Neural cell (in vitro differentiated cells): ENCODE measurements around the gene SLC45A1. TPM values are rescaled to one million over a fixed set of nuclear protein-coding genes. Genes with fewer than 3 reads are reported as not detected.

ENCODE experiments used
- H2AFZ ChIP-seq: fragments of 200-600, 300-800 bp; sonication (generic), shearing (Covaris generic); 2 replicates; pipeline ENCODE4 v1.6.0; 2014; ENCODE audit warnings: low read depth, mild to moderate bottlenecking, antibody characterized with exemption, low read length, moderate library complexity
- H3F3A ChIP-seq: fragments of 200-600 bp; shearing (Covaris generic); 2 replicates; pipeline ENCODE4 v1.6.1; 2016; ENCODE audit warnings: mild to moderate bottlenecking, moderate library complexity, mixed read lengths, antibody characterized with exemption, low read length; ENCODE audit not compliant: insufficient read depth, poor library complexity, severe bottlenecking
- H3K27ac ChIP-seq: fragments of 200-600, 300-800 bp; sonication (generic), shearing (Covaris generic); 2 replicates; pipeline ENCODE4 v1.5.1; 2014; ENCODE audit warnings: mild to moderate bottlenecking, low read length, moderate library complexity
- H3K27me3 ChIP-seq: fragments of 300-800, 200-600 bp; sonication (generic), shearing (Covaris generic); 2 replicates; pipeline ENCODE4 v1.6.0; 2014; ENCODE audit warnings: mild to moderate bottlenecking, low read depth, low read length, moderate library complexity; ENCODE audit not compliant: insufficient read depth
- H3K36me3 ChIP-seq: fragments of 300-800, 200-600 bp; sonication (generic), shearing (Covaris generic); 2 replicates; pipeline ENCODE4 v1.5.1; 2014; ENCODE audit warnings: mild to moderate bottlenecking, antibody characterized with exemption, low read length, moderate library complexity; ENCODE audit not compliant: insufficient read depth
- H3K4me2 ChIP-seq: fragments of 300-800, 200-600 bp; sonication (generic), shearing (Covaris generic); 2 replicates; pipeline ENCODE4 v1.6.0; 2014; ENCODE audit warnings: mild to moderate bottlenecking, low read length
- H3K4me3 ChIP-seq: fragments of 300-800, 200-600 bp; sonication (generic), shearing (Covaris generic); 2 replicates; pipeline ENCODE4 v1.5.1; 2014; ENCODE audit warnings: mild to moderate bottlenecking, low read length, moderate library complexity
- H3K79me2 ChIP-seq: fragments of 200-600 bp; shearing (Covaris generic); replicated peaks from 2 replicates; pipeline ENCODE4 v1.6.0; 2014; ENCODE audit warnings: mild to moderate bottlenecking, low read length, moderate library complexity; ENCODE audit not compliant: insufficient read depth
- H3K9ac ChIP-seq: fragments of 300-800, 200-600 bp; sonication (generic), shearing (Covaris generic); 2 replicates; pipeline ENCODE4 v1.6.1; 2016; ENCODE audit warnings: mild to moderate bottlenecking, low read length, mixed read lengths
- H3K9me2 ChIP-seq: fragments of 200-600 bp; shearing (Covaris generic); 2 replicates; pipeline ENCODE4 v1.6.1; 2016; ENCODE audit warnings: mild to moderate bottlenecking, low read length, mixed read lengths; ENCODE audit not compliant: insufficient read depth
- H3K9me3 ChIP-seq: fragments of 200-600, 300-800 bp; sonication (generic), shearing (Covaris generic); 2 replicates; pipeline ENCODE4 v1.6.1; 2016; ENCODE audit warnings: mild to moderate bottlenecking, mixed run types, low read length, moderate library complexity, mixed read lengths
- H4K20me1 ChIP-seq: fragments of 200-600 bp; shearing (Covaris generic); 2 replicates; pipeline ENCODE4 v1.6.1; 2016; ENCODE audit warnings: mild to moderate bottlenecking, mixed run types; ENCODE audit not compliant: insufficient read depth
- CTCF ChIP-seq: fragments of 450-650 bp; IDR thresholded peaks from 2 replicates; pipeline ENCODE4 v1.5.1; 2014; ENCODE audit warnings: antibody characterized with exemption, mild to moderate bottlenecking, moderate library complexity; ENCODE audit not compliant: poor library complexity, severe bottlenecking
- EP300 ChIP-seq: fragments of 450-650 bp; conservative IDR thresholded peaks from 2 replicates; pipeline ENCODE4 v1.6.1; 2014; ENCODE audit warnings: antibody characterized with exemption, mild to moderate bottlenecking, moderate library complexity; ENCODE audit not compliant: poor library complexity, severe bottlenecking
- EZH2 ChIP-seq: fragments of 200-600, 300-800 bp; shearing (Covaris generic), sonication (generic); IDR thresholded peaks from 2 replicates; pipeline ENCODE4 v1.6.1; 2014; ENCODE audit warnings: antibody characterized with exemption, low read length, borderline replicate concordance, mild to moderate bottlenecking; ENCODE audit not compliant: insufficient read depth, poor library complexity, severe bottlenecking
- MXI1 ChIP-seq: fragments of 450-650 bp; conservative IDR thresholded peaks from 2 replicates; pipeline ENCODE4 v1.6.1; 2014; ENCODE audit warnings: antibody characterized with exemption, mild to moderate bottlenecking; ENCODE audit not compliant: poor library complexity, severe bottlenecking
- POLR2AphosphoS5 ChIP-seq: IDR thresholded peaks from 2 replicates; pipeline ENCODE4 v1.6.1; 2012
- RAD21 ChIP-seq: fragments of 450-650 bp; conservative IDR thresholded peaks from 2 replicates; pipeline ENCODE4 v1.6.1; 2014; ENCODE audit warnings: antibody characterized with exemption, mild to moderate bottlenecking, moderate library complexity
- REST ChIP-seq: IDR thresholded peaks from 2 replicates; pipeline ENCODE4 v1.6.1; 2012; ENCODE audit warnings: borderline replicate concordance
- SMC3 ChIP-seq: fragments of 450-650 bp; conservative IDR thresholded peaks from 2 replicates; pipeline ENCODE4 v1.6.1; 2014; ENCODE audit warnings: antibody characterized with exemption, mild to moderate bottlenecking, moderate library complexity; ENCODE audit not compliant: poor library complexity
- TAF1 ChIP-seq: IDR thresholded peaks from 2 replicates; pipeline ENCODE4 v1.6.1; 2012; ENCODE audit warnings: low read depth
- polyA plus RNA-seq: library from polyadenylated mRNA; depleted of rRNA; stranded (reverse); fragments of >200 nt; gene quantifications from 2 replicates; pipeline ENCODE4 v1.2.3, GENCODE V29; 2014

SLC45A1 gene
- polyA plus RNA-seq, 1 donor from 2014 or later = 7.1 TPM

GRCh38 chr1:8318436-8318835 lies 522 bp downstream of the SLC45A1 start:
- Histone ChIP-seq H3K9me2 (no peaks in the 10 kb centered on the region), H3K27me3 (no peaks in the 10 kb centered on the region), H3K9me3 (no peaks in the 10 kb centered on the region), H3K9ac (peak overlapping the region; percentile 84), H3F3A (peaks cover 4% of the 10 kb centered on the region), H3K36me3 (no peaks in the 10 kb centered on the region), H3K4me2 (peak overlapping the region; percentile 52), H3K27ac (peak overlapping the region; percentile 66), H3K4me3 (peak overlapping the region; percentile 93), H4K20me1 (no peaks in the 10 kb centered on the region), H3K79me2 (peaks cover 3% of the 10 kb centered on the region), H2AFZ (peak overlapping the region; percentile 80)
- TF ChIP-seq SMC3 (no peak), CTCF (no peak), POLR2AphosphoS5 (no peak), RAD21 (no peak), TAF1 (no peak), EZH2 (no peak), REST (no peak), MXI1 (no peak), EP300 (no peak)

- Histone ChIP-seq H3K4me3 (peak overlapping the region; percentile 41), H3K9ac (no peak overlapping the region), H3K9me2 (no peaks in the 10 kb centered on the region), H3K4me2 (peak overlapping the region; percentile 36), H3K9me3 (no peaks in the 10 kb centered on the region), H2AFZ (no peak overlapping the region), H3K36me3 (no peaks in the 10 kb centered on the region), H3K27ac (peak overlapping the region; percentile 8), H3K79me2 (peaks cover 3% of the 10 kb centered on the region), H3F3A (peaks cover 4% of the 10 kb centered on the region), H3K27me3 (no peaks in the 10 kb centered on the region), H4K20me1 (no peaks in the 10 kb centered on the region)
- TF ChIP-seq SMC3 (no peak), EZH2 (no peak), POLR2AphosphoS5 (no peak), TAF1 (no peak), RAD21 (no peak), MXI1 (no peak), EP300 (no peak), REST (no peak), CTCF (no peak)
These were observed 3.7 kb downstream of the SLC45A1 start for GRCh38 chr1:8321612-8322011.
